GM12878 (cell line): ENCODE data around the gene SNX13. TPM values are rescaled to one million over a fixed set of nuclear protein-coding genes. Genes with fewer than 3 reads are reported as not detected.

Source experiments
- BMI1 ChIP-seq: fragments of 450-650 bp; IDR thresholded peaks from 2 replicates; pipeline ENCODE4 v1.6.1; 2016; ENCODE audit warnings: mild to moderate bottlenecking, moderate library complexity, borderline replicate concordance
- CBX5 ChIP-seq: sonication (generic); IDR thresholded peaks from 2 replicates; pipeline ENCODE4 v1.6.1; 2016; ENCODE audit warnings: low read depth, moderate library complexity, mild to moderate bottlenecking, inconsistent platforms
- CTCF ChIP-seq, 3 experiments: IDR thresholded peaks in 2 of 3; conservative IDR thresholded peaks in 1 of 3; 2 replicates each; pipeline ENCODE4 v1.5.1; 2011; ENCODE audit warnings: low read depth in 3 of 3, low read length in 3 of 3, mild to moderate bottlenecking in 3 of 3, control low read depth in 2 of 3, moderate library complexity in 2 of 3, inconsistent platforms in 1 of 3, mixed read lengths in 1 of 3; ENCODE audit not compliant: control insufficient read depth in 2 of 3, insufficient read depth in 1 of 3; ENCODE audit errors: extremely low read depth in 1 of 3
- KLF5 ChIP-seq: fragments of 450-650 bp; IDR thresholded peaks from 2 replicates; pipeline ENCODE4 v1.6.1; 2014; ENCODE audit warnings: mild to moderate bottlenecking; ENCODE audit not compliant: partially characterized antibody
- NR2C2 ChIP-seq: IDR thresholded peaks from 2 replicates; pipeline ENCODE4 v1.6.1; 2011; ENCODE audit warnings: borderline replicate concordance, low read depth; ENCODE audit not compliant: control insufficient read depth, insufficient read length
- PML ChIP-seq: IDR thresholded peaks from 2 replicates; pipeline ENCODE4 v1.6.1; 2012; ENCODE audit warnings: low read length, inconsistent platforms
- PRDM15 ChIP-seq: fragments of 450-650 bp; formaldehyde crosslinking; IDR thresholded peaks from 2 replicates; pipeline ENCODE4 v1.4.0; 2020; ENCODE audit warnings: mild to moderate bottlenecking, moderate library complexity
- SMAD5 ChIP-seq: IDR thresholded peaks from 2 replicates; pipeline ENCODE4 v1.6.1; 2016; ENCODE audit warnings: antibody characterized with exemption, low read depth
- TCF12 ChIP-seq: IDR thresholded peaks from 2 replicates; pipeline ENCODE4 v1.6.1; 2011; ENCODE audit warnings: low read depth, mild to moderate bottlenecking, low read length
- ZBTB11 ChIP-seq: fragments of 450-650 bp; formaldehyde crosslinking; IDR thresholded peaks from 2 replicates; pipeline ENCODE4 v1.5.0; 2022; ENCODE audit warnings: mild to moderate bottlenecking, missing genetic modification characterization
- ZBTB4 ChIP-seq: fragments of 450-650 bp; formaldehyde crosslinking; IDR thresholded peaks from 2 replicates; pipeline ENCODE4 v1.4.0; 2022; ENCODE audit warnings: mild to moderate bottlenecking, moderate library complexity
- ZBTB40 ChIP-seq: fragments of 450-650 bp; IDR thresholded peaks from 2 replicates; pipeline ENCODE4 v1.6.1; 2016; ENCODE audit warnings: mild to moderate bottlenecking, moderate library complexity, borderline replicate concordance
- ZZZ3 ChIP-seq: IDR thresholded peaks from 2 replicates; pipeline ENCODE4 v1.6.1; 2011; ENCODE audit warnings: low read depth; ENCODE audit not compliant: control insufficient read depth, insufficient read length
- polyA plus RNA-seq, 11 experiments: library from polyadenylated mRNA; depleted of rRNA in 4 of 11; unstranded in 6 of 11; stranded (reverse) in 5 of 11; fragments of >200 nt; fragmentation: Nextera tagmentation in 4 of 11; fragmentation: Illumina TruSeq in 1 of 11; extraction: Ambion mirVana in 4 of 11; extraction: Trizol in 1 of 11; gene quantifications; 1 replicate in 1 of 11; 2 replicates in 10 of 11; pipeline versions ENCODE4 v1.2.1 to v1.2.3, GENCODE V29; 2011 to 2016; ENCODE audit warnings: inconsistent platforms in 2 of 11, missing spikeins in 2 of 11, low read depth in 1 of 11
- total RNA-seq, 4 experiments: library from RNA; depleted of rRNA in 3 of 4; stranded (reverse); fragments of >200 nt in 3 of 4; fragmentation: Illumina TruSeq in 1 of 4; extraction: Trizol in 1 of 4; gene quantifications; 2 replicates each; pipeline versions ENCODE4 v1.2.1 to v1.2.3, GENCODE V29; 2013 to 2021

SNX13 gene
- total and polyA plus RNA-seq, 10 of the 15 experiments (the other 5 are each of a cell fraction or from before 2014, with no cell fraction given): 2.2 to 17.1 (median 11.9) TPM

GRCh38 chr7:17844022-17844421 is 96.3 kb downstream of the SNX13 start (continued):
- TF ChIP-seq CTCF (IDR thresholded peaks at IDR 0.05 in 2 of 3, conservative IDR thresholded peaks at IDR 0.05 in 1 of 3; ENCODE audit: control insufficient read depth in 2 of 3, extremely low read depth in 1 of 3, insufficient read depth in 1 of 3, low read depth in 3 of 3, low read length in 3 of 3): no peak
- no peak for TF ChIP-seq ZZZ3
- TF ChIP-seq PML: no peak
- no peak for TF ChIP-seq SMAD5
- no peak for TF ChIP-seq ZBTB4 (CRISPR knock-in tag)
- no peak for TF ChIP-seq ZBTB40
- no peak for TF ChIP-seq BMI1
- no peak for TF ChIP-seq CBX5
- no peak for TF ChIP-seq ZBTB11 (CRISPR knock-in tag)
- no peak for TF ChIP-seq KLF5
- no peak for TF ChIP-seq TCF12
- no peak for TF ChIP-seq NR2C2
- TF ChIP-seq PRDM15 (CRISPR knock-in tag): no peak
